HG03521 (cell line): Measurements from ENCODE around the gene UBQLN4.
"Not testable (repeated sequence)": the region's sequence is repeated elsewhere in the genome, so short reads cannot be mapped to it uniquely, and the experiment has no call there.

Experiments
- ATAC-seq: cut with Tn5 transposase; IDR thresholded peaks from one replicate; pipeline ENCODE4 v1.9.1; 2021; ENCODE audit warnings: mild to moderate bottlenecking, moderate library complexity; ENCODE audit not compliant: unreplicated experiment

Gene UBQLN4

DNA sequence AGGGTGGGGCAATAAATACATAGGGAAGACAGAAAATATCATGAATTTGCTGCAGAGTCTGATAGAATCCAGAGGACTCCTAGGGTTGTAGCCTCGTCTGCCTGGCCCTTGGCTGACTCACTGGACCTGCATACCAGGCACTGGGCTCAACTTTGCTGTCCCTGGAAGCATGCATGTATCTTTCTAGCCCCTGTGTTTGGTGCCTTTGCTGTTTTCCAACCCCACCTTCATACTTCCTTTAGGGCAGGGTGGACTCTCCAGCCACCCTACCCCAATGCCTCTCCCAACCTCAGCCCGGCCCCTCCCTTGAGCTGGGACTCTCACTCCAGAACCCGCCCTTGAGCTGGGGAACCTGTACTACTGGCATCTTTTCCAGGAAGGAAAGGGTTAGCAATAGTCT, 8.6 kb upstream of the UBQLN4 start:
- ATAC-seq, result no peak

DNA sequence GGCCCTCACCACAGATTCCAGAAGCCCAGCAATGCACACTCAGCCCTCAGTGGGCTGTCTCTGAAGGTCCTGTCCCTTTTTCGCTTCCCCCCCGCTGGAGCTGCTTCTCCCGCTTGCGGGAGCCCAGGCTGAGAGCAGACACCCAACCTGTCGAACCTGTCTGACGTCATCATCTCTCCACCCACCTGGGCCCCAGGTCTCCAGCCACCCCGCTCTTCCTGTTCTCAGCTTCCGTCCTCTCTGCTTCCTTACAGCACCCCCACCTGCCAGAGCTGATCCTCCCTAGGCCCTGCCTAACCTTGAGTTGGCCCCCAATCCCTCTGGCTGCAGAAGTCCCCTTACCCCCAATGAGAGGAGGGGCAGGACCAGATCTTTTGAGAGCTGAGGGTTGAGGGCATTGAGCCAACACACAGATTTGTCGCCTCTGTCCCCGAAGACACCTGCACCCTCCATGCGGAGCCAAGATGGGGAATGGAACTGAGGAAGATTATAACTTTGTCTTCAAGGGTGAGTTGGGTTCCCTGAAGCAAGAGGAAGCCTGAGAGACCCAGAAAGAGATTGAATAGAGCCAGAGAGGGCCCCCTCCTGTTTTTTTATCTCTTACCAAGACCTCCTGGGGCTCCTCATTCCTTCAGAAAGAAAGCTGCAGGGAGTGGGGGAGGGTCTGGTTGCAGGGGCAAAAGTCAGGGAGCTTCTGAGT, 7.5 kb upstream of the UBQLN4 start, which contains the start of gene RAB25:
Gene RAB25 (plus strand): TSS at position 224 of the 700 bp plus-strand sequence. CDS start 241 bp downstream, at position 465.
- ATAC-seq, result no peak

- no peak for ATAC-seq
Observed at GRCh38 chr1:156056326-156056849, 2.8 kb upstream of the UBQLN4 start.

GRCh38 chr1:156055281-156056048, 1.9 kb upstream of the UBQLN4 start:
- ATAC-seq, result no peak

DNA sequence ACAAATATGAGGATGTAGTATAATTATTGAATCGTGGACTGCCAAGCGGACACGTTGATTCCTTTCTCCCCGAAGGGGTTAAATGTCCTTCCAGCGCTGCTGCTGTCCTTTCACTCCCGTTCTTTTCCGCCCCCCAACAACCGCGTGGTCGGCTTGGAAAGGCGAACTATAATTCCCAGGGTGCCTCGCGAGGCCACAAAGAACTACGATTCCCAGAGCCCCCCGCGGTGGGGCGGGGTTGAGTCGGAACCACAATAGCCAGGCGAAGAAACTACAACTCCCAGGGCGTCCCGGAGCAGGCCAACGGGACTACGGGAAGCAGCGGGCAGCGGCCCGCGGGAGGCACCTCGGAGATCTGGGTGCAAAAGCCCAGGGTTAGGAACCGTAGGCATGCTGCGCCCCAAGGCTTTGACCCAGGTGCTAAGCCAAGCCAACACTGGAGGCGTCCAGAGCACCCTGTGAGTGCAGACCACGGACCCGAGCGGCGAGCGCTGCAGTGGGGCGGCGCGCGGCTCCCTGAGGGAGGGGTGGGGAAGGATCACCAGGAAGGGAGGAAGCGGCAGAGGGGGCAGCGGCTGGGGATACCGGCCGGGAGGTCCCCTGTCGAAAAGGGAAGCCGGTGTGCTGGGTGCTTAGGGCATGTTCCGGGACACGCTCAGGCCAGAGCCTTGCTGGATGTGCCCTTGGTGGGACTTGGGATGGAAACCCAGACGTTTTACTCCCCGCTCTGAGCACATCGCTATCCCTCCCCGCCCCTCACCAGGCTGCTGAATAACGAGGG, 1.1 kb upstream of the UBQLN4 start, which contains the start of gene LAMTOR2:
Gene LAMTOR2 (plus strand): TSS at position 283 of the 781 bp plus-strand sequence. CDS start 108 bp downstream, at position 391.
- peak; percentile 63 for ATAC-seq

DNA sequence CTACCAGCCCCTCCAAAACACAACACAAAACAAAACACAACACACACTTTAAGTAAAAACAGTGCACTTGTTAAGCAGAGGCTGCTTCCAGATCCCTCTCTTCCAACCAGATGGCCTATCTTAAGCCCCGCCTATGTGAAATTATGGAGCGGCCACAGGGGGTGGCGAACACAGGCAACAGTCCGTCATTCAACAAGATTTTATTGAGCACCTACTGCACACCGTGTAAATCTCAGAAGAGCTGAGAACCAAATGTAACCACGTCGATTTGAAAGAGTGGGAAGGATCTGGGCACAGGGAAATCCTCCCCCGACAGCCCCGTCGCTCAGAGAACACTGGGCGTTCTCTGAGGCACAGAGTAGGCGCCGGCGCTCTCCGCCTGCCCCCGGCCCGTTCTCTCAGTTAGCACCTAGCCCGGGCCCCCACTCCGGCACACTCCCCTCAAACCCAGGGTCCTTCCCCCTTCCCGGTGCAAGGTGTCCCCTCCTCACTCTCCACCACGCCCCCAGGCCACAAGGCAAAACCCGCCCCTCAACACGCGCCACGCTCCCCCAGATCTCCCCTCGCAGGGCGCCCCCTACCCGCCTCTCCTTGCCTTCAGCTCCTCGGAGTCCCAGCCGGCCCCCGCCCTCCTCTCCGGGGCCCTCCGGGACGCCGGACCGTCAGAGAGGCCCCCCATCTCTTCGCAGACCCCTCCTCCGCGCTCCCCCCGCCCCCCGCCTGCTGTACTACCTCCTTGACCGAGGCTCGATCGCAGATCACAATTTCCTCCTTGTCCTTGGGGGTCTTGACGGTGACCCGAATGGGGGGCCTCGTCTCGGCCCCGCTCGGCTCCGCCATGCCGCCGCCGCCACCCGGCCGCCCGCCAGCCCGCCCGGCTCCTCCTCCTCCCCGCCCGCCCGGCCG, 483 bp downstream of the UBQLN4 start:
- ATAC-seq, result peak; percentile 20

DNA sequence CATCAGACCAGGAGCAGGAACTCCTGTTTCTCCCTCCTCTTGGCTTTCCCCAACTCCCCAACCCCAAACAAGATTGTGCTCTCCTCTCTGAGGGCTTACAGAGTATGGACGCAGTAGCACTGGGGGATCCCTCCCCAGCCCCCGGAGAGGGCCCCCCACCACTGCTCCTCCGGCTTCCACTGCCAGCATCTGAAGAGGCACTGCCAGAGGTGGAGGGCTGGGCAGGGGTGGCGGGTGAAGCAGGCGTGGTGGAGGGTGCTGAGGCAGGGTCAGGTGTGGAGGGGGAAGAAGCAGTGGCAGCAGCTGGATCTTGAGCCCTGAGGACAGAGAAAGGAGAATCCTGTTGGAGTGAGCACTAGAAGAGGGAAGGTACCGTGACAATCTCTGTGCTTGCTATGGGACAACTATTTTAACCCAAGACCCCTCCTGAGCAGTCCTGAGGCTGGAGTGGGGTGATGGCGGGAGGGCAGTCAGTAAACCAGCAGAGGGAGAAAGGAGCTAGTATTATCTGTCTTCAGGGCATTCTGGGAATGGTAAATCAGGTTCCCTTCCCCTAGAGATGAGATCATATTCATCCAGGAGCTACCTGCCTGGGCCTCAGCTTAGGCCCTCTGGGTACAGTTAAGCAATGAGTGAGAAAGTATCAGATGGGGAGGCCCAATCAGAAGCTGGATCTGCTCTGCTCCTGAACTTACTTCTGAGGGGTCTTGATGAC, 2.4 kb downstream of the UBQLN4 start:
- ATAC-seq, result no peak

GRCh38 chr1:156050376-156050775, 3.2 kb downstream of the UBQLN4 start:
- no peak for ATAC-seq

- no peak for ATAC-seq
Observed at GRCh38 chr1:156048663-156049258, 4.8 kb downstream of the UBQLN4 start.

DNA sequence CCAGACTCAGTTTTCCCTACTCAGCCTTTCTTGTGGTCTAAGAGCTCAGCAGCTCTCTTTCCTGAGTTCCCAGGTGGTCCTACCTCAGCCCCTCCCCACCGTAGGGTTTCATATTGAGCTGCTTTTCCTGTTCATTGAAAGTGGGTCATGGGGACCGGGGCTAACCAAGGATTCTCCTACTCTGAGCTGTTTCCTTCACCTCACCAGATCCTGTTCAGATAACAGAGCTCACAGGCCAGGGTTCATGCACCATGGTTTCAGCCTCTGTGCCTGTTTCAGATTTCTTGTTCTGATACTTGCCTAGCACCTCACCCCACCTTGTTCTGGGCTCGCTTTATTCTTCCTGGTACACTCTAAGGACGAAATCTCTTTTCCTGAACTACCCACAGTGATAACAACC, 8.5 kb downstream of the UBQLN4 start:
- ATAC-seq, result no peak

DNA sequence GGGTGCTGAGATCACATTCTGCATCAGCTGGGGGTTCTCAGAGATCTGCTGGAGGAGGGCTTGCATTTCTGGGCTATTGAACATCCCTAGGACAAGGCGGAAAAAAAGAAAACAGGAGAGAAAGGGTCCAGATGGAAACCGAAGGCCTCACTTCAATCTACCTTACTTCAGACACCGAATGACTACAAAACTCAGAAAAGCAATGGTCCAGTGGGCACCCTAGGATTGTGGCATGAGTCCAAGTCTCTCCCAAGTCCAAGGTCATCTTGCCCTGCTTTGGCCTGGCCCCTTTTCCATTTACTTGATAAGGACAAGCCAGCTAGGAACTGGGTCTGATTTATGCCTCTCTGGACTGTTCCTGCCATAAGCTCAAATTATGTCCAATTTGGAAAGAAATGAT, 10.8 kb downstream of the UBQLN4 start:
- no peak for ATAC-seq

DNA sequence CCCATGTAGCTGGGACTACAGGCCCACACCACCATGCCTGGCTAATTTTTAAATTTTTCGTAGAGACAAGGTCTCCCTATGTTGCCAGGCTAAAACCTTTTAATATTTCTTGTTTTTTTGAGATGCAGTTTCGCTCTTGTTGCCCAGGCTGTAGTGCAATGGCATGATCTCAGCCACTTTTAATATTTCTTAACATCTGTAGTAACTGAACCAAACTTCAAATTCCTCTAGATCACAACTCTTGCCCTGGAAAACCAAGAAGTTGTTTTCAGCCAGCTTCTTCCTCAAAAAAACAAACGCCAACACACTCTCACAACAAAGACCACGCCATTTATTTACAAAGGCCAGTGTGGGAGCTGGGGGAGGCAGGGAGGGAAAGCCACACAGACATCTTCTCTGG, 18.6 kb downstream of the UBQLN4 start:
- not testable (repeated sequence) for ATAC-seq

DNA sequence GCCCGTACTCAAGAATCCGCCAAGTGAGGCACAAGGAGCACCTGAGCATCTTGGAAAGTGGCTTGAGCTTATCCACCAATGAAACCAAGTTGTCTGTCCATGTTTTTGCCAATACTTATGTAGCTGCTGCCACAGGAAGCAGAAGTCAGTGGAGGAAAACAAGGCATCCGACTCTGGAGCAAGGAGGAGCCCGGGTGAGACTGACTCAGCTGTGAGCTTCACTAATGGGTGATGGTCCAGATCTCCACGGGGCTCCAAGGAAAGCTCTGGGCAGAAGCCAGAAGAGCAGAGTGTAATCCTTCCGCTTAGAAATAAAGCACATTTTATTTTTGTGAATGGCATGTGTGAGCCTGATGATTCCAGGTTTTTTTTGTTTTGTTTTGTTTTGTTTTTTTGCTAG, 20.6 kb downstream of the UBQLN4 start:
- ATAC-seq, result no peak

GRCh38 chr1:156026588-156026987, 27.0 kb downstream of the UBQLN4 start:
- no peak for ATAC-seq

- no peak for ATAC-seq
Observed at GRCh38 chr1:156025876-156026275, 27.7 kb downstream of the UBQLN4 start.

GRCh38 chr1:156024801-156025200, 28.8 kb downstream of the UBQLN4 start:
- no peak for ATAC-seq

GRCh38 chr1:156021954-156022353, 31.6 kb downstream of the UBQLN4 start:
- no peak for ATAC-seq

GRCh38 chr1:156021093-156021428, 32.5 kb downstream of the UBQLN4 start:
- ATAC-seq, result no peak
